MCF 10A (cell line): ENCODE measurements around the gene SMARCC1. TPM values are rescaled to one million over a fixed set of nuclear protein-coding genes. Genes with fewer than 3 reads are reported as not detected.

Experiments used
- BruUV-seq: library from RNA; stranded (reverse); fragments of 400-500 nt; replicated peaks from 2 replicates; lab custom pipeline; 2021; lab: Mats Ljungman, UMichigan
- CTCF ChIA-PET: fragments of 300-600 bp; sonication (Branson Sonifier 250); formaldehyde crosslinking; extraction: SDS; loops from one replicate; lab custom pipeline; 2021; ENCODE audit warnings: antibody characterized with exemption, inconsistent platforms; lab: Yijun Ruan, JAX
- POLR2A ChIA-PET: fragments of 300-600, 350-650 bp; sonication (Branson Sonifier 250); formaldehyde crosslinking; extraction: SDS; loops from one replicate; lab custom pipeline; 2020; ENCODE audit warnings: antibody characterized with exemption, inconsistent platforms; lab: Yijun Ruan, JAX
- DNase-seq: peaks from one replicate; pipeline ENCODE4 v3.0.0-alpha.2; 2018; ENCODE audit not compliant: unreplicated experiment
- H3K27ac Mint-ChIP-seq: one replicate; pipeline ENCODE4 v1.8.0; 2022; ENCODE audit warnings: mild to moderate bottlenecking, low read depth, mixed read lengths; ENCODE audit not compliant: unreplicated experiment
- H3K27me3 Mint-ChIP-seq: one replicate; pipeline ENCODE4 v1.8.0; 2022; ENCODE audit warnings: mixed read lengths; ENCODE audit not compliant: insufficient read depth, unreplicated experiment
- H3K36me3 Mint-ChIP-seq: one replicate; pipeline ENCODE4 v1.8.0; 2022; ENCODE audit warnings: mild to moderate bottlenecking, moderate library complexity, mixed read lengths; ENCODE audit not compliant: insufficient read depth, unreplicated experiment
- H3K4me1 Mint-ChIP-seq: one replicate; pipeline ENCODE4 v1.8.0; 2022; ENCODE audit warnings: mixed read lengths; ENCODE audit not compliant: insufficient read depth, unreplicated experiment
- H3K4me3 Mint-ChIP-seq: one replicate; pipeline ENCODE4 v1.8.0; 2022; ENCODE audit warnings: mild to moderate bottlenecking, moderate library complexity, mixed read lengths; ENCODE audit not compliant: unreplicated experiment
- H3K9me3 Mint-ChIP-seq: one replicate; pipeline ENCODE4 v1.8.0; 2022; ENCODE audit warnings: mixed read lengths; ENCODE audit not compliant: unreplicated experiment
- CTCF ChIP-seq: fragments of 200-600 bp; IDR thresholded peaks from one replicate; pipeline ENCODE4 v1.8.0; 2022; ENCODE audit warnings: antibody characterized with exemption, mild to moderate bottlenecking; ENCODE audit not compliant: unreplicated experiment
- intact Hi-C: fragments of 100-400 bp; cut with micrococcal nuclease; formaldehyde crosslinking; loops from 2 replicates; pipeline ENCODE4 v1.14.1; 2022
- total RNA-seq: library from RNA; stranded (reverse); gene quantifications from 2 replicates; pipeline ENCODE4 v1.2.3, GENCODE V29; 2022

Gene SMARCC1
- total RNA-seq, 1 experiment from 2014 or later = 77.5 TPM

GRCh38 chr3:47612178-47612577 lies 169.5 kb downstream of the SMARCC1 start:
- ChIA-PET CTCF (no interaction called here), POLR2A (no interaction called here)
- intact Hi-C loops = no loop called here
- Mint-ChIP-seq H3K27me3 (no peaks in the 10 kb centered on the region), H3K4me1 (peaks cover 8% of the 10 kb centered on the region), H3K9me3 (no peaks in the 10 kb centered on the region), H3K4me3 (no peak overlapping the region), H3K36me3 (peaks cover 39% of the 10 kb centered on the region), H3K27ac (peak overlapping the region; percentile 21)
- TF ChIP-seq CTCF = no peak
- DNase-seq = no peak
- BruUV-seq = no TSS peak

- peaks cover 8% of the 10 kb centered on the region for H3K4me1 Mint-ChIP-seq
- DNase-seq = no peak
- no peaks in the 10 kb centered on the region for H3K9me3 Mint-ChIP-seq
- BruUV-seq = no TSS peak
- CTCF ChIA-PET = no interaction called here
- intact Hi-C loops = no loop called here
- peaks cover 44% of the 10 kb centered on the region for H3K36me3 Mint-ChIP-seq
- TF ChIP-seq CTCF = no peak
- H3K27me3 Mint-ChIP-seq = no peaks in the 10 kb centered on the region
- no peak overlapping the region for H3K4me3 Mint-ChIP-seq
- POLR2A ChIA-PET = no interaction called here
- H3K27ac Mint-ChIP-seq = peak overlapping the region; percentile 21
Observed at GRCh38 chr3:47611576-47611975, 170.1 kb downstream of the SMARCC1 start.

- Mint-ChIP-seq H3K27me3 (no peaks in the 10 kb centered on the region), H3K36me3 (peaks cover 53% of the 10 kb centered on the region), H3K4me3 (no peak overlapping the region), H3K4me1 (peaks cover 8% of the 10 kb centered on the region), H3K9me3 (no peaks in the 10 kb centered on the region), H3K27ac (no peak overlapping the region)
- BruUV-seq = no TSS peak
- intact Hi-C loops = no loop called here
- CTCF ChIA-PET = interaction anchor here (0.6 kb wide), 1 partner anchor 96 kb away, joined by 6 read pairs; no protein-coding TSS in a partner anchor
- no peak for TF ChIP-seq CTCF
- POLR2A ChIA-PET = no interaction called here
- no peak for DNase-seq
Observed at GRCh38 chr3:47610583-47610982, 171.1 kb downstream of the SMARCC1 start.

GRCh38 chr3:47607335-47607734 lies 174.4 kb downstream of the SMARCC1 start:
- TF ChIP-seq CTCF = no peak
- POLR2A ChIA-PET = interaction anchor here (0.7 kb wide), 1 partner anchor 829 kb away, joined by 3 read pairs; no protein-coding TSS in a partner anchor
- no peaks in the 10 kb centered on the region for H3K27me3 Mint-ChIP-seq

More at GRCh38 chr3:47607335-47607734, 174.4 kb downstream of the SMARCC1 start:
- H3K4me1 Mint-ChIP-seq = peaks cover 8% of the 10 kb centered on the region
- intact Hi-C loops = no loop called here
- CTCF ChIA-PET = interaction anchor here (0.9 to 1.4 kb wide), 3 partner anchors 10 to 85 kb away, joined by 3 to 7 read pairs (median 3); no protein-coding TSS in a partner anchor
- H3K36me3 Mint-ChIP-seq = peaks cover 66% of the 10 kb centered on the region
- no TSS peak for BruUV-seq
- no peak overlapping the region for H3K4me3 Mint-ChIP-seq
- no peaks in the 10 kb centered on the region for H3K9me3 Mint-ChIP-seq
- H3K27ac Mint-ChIP-seq = no peak overlapping the region
- DNase-seq = no peak
